Measurements from ENCODE around the gene MDGA2. TPM values are rescaled to one million over a fixed set of nuclear protein-coding genes. Genes with fewer than 3 reads are reported as not detected.

MDGA2 gene
- polyA plus RNA-seq, 1 of the 3 experiments (the other 2 are of a cell fraction): not detected

GRCh38 chr14:46793144-46793543, 882.3 kb downstream of the MDGA2 start:
- no peaks in the 10 kb centered on the region for H3K79me2 ChIP-seq (ENCODE audit: insufficient read depth)
- no peaks in the 10 kb centered on the region for H3K27me3 ChIP-seq (ENCODE audit: insufficient read depth)
- H4K20me1 ChIP-seq (ENCODE audit: insufficient read depth): no peaks in the 10 kb centered on the region
- no peaks in the 10 kb centered on the region for H3K36me3 ChIP-seq (replicated peaks in 1 of 2; ENCODE audit: control insufficient read depth in 1 of 2, insufficient read depth in 2 of 2, low read length in 1 of 2)
- no peak overlapping the region for H2AFZ ChIP-seq (ENCODE audit: low read depth)
- no peak for DNase-seq
- no peaks in the 10 kb centered on the region for H3K9me3 ChIP-seq
- H3K27ac ChIP-seq (ENCODE audit: low read depth in 2 of 2, low read length in 1 of 2): no peak overlapping the region
- ChIA-PET CTCF (no interaction called here), POLR2A (no interaction called here)
- H3K4me1 ChIP-seq (ENCODE audit: control insufficient read depth in 1 of 2, insufficient read depth in 2 of 2, low read depth in 1 of 2, low read length in 1 of 2): no peaks in the 10 kb centered on the region
- H3F3A ChIP-seq (replicated peaks; ENCODE audit: insufficient read depth): no peaks in the 10 kb centered on the region
- H3K4me3 ChIP-seq (ENCODE audit: low read depth in 2 of 2, low read length in 1 of 2): no peak overlapping the region
- H3K4me2 ChIP-seq: no peak overlapping the region
- TF ChIP-seq TCF12 (IDR thresholded peaks at IDR 0.05): no peak
- TF ChIP-seq, protein P1, sequence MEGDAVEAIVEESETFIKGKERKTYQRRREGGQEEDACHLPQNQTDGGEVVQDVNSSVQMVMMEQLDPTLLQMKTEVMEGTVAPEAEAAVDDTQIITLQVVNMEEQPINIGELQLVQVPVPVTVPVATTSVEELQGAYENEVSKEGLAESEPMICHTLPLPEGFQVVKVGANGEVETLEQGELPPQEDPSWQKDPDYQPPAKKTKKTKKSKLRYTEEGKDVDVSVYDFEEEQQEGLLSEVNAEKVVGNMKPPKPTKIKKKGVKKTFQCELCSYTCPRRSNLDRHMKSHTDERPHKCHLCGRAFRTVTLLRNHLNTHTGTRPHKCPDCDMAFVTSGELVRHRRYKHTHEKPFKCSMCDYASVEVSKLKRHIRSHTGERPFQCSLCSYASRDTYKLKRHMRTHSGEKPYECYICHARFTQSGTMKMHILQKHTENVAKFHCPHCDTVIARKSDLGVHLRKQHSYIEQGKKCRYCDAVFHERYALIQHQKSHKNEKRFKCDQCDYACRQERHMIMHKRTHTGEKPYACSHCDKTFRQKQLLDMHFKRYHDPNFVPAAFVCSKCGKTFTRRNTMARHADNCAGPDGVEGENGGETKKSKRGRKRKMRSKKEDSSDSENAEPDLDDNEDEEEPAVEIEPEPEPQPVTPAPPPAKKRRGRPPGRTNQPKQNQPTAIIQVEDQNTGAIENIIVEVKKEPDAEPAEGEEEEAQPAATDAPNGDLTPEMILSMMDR (IDR thresholded peaks at IDR 0.05): no peak
- no peaks in the 10 kb centered on the region for H3K9me2 ChIP-seq
- no peak overlapping the region for H3K9ac ChIP-seq

Small RNAs within 50 kb of the gene (small RNA-seq; reads per million reads assigned to genes)
- 0 reads per million in 7 experiments for gene RF00402

Data from SK-N-SH (cell line).